Activated naive CD4-positive, alpha-beta T cell treated with anti-CD3 and anti-CD28 coated beads, Interleukin-2, amount 10 ng/mL, durations not matched to agents 7 days and 5 days (primary cell): ENCODE measurements around the gene PREX1.

Experiments
- CTCF ChIA-PET: fragments of 350-600 bp; sonication (Branson Sonifier 250); formaldehyde crosslinking; loops from one replicate; lab custom pipeline; 2021; ENCODE audit warnings: antibody characterized with exemption; lab: Charles Lee
- DNase-seq: peaks from one replicate; pipeline ENCODE4 v3.0.0-alpha.2; 2020
- H3K27ac Mint-ChIP-seq: one replicate; pipeline ENCODE4 v1.8.0; 2021; ENCODE audit warnings: mild to moderate bottlenecking, moderate library complexity, mixed read lengths
- H3K27me3 Mint-ChIP-seq: one replicate; pipeline ENCODE4 v1.8.0; 2021; ENCODE audit warnings: mild to moderate bottlenecking, mixed read lengths
- H3K36me3 Mint-ChIP-seq: one replicate; pipeline ENCODE4 v1.8.0; 2021; ENCODE audit warnings: mixed read lengths
- H3K4me1 Mint-ChIP-seq: one replicate; pipeline ENCODE4 v1.8.0; 2021; ENCODE audit warnings: mixed read lengths
- H3K4me3 Mint-ChIP-seq: one replicate; pipeline ENCODE4 v1.8.0; 2021; ENCODE audit warnings: mild to moderate bottlenecking, moderate library complexity, mixed read lengths
- H3K9me3 Mint-ChIP-seq: one replicate; pipeline ENCODE4 v1.8.0; 2021; ENCODE audit warnings: mixed read lengths

Gene PREX1

DNA sequence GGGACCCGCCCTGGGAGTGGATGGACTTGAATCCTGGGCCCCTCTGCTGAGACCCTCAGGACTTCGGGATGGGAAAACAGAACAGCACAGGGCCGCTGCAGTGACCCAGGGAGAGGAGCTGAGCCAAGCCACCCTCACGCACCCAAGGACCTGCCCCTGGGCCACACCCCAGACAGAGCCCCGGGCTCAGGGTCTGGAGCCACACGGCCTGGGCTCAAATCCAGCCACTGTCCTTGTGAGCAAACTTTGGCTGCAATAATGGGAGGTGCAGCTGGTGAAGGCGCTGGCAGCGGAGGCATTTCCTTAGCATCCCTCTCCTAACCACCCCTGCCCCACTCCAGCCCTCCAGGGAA lies 207.7 kb downstream of the PREX1 start:
- no peak for DNase-seq
- H3K36me3 Mint-ChIP-seq, result peaks cover 4% of the 10 kb centered on the region
- CTCF ChIA-PET, result interaction anchor here (0.6 to 4.4 kb wide), 39 partner anchors 8 to 1423 kb away, joined by 3 to 54 read pairs (median 3); no protein-coding TSS in a partner anchor
- H3K4me3 Mint-ChIP-seq, result no peak overlapping the region
- peaks cover 10% of the 10 kb centered on the region for H3K4me1 Mint-ChIP-seq
- no peak overlapping the region for H3K27ac Mint-ChIP-seq
- peaks cover 14% of the 10 kb centered on the region for H3K27me3 Mint-ChIP-seq
- H3K9me3 Mint-ChIP-seq, result no peaks in the 10 kb centered on the region

DNA sequence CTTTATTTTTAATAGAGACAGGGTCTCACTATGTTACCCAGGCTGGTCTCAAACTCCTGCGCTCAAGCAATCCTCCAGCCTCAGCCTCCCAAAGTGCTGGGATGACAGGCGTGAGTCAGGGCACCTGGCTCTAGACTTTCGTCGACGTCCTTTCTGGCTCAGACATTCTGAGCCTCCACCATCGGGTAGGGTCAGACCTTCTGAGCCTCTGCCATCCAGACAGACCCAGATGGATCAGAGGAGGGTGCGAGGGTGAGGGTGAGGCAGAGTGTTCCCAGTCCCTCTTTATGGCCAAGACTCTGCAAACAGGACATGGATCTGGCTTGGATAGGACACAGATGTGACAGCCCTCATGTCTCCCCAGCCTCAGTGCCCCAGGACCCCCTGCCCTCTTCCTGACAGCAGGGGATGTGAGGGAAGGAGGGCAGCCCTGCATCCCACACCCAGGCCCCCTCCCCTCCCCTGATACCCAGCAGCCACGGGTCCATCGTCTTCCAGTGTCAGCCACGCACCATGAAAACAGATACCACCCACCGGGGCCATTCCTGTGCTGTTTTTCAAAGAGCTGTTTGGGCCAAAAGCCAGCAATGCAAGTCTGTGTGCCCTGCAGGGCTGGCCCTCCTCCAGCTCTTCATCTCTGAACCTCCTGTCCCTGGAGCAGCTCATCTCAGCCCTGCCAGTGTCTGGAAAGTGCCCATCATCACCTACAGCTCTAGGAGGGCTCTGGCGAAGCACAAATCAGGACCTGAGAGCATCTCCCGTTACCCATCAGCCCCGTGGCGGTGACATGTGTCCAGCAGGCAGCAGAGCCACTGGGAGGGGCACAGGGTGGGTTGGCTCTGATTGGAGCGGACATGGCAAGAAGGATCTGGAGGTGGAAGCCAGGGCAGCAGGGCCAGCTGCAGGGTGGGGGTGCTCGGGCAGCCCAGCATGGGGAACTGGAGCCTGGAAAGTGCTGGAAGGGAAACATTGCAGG lies 208.4 kb downstream of the PREX1 start:
- no peaks in the 10 kb centered on the region for H3K9me3 Mint-ChIP-seq
- no peak for DNase-seq
- no peak overlapping the region for H3K27ac Mint-ChIP-seq
- H3K36me3 Mint-ChIP-seq, result peaks cover 2% of the 10 kb centered on the region
- H3K4me1 Mint-ChIP-seq, result peaks cover 10% of the 10 kb centered on the region
- no peak overlapping the region for H3K4me3 Mint-ChIP-seq
- CTCF ChIA-PET, result interaction anchor here (0.8 to 4.4 kb wide), 17 partner anchors 17 to 1422 kb away, joined by 3 to 54 read pairs (median 4); no protein-coding TSS in a partner anchor
- peaks cover 14% of the 10 kb centered on the region for H3K27me3 Mint-ChIP-seq

DNA sequence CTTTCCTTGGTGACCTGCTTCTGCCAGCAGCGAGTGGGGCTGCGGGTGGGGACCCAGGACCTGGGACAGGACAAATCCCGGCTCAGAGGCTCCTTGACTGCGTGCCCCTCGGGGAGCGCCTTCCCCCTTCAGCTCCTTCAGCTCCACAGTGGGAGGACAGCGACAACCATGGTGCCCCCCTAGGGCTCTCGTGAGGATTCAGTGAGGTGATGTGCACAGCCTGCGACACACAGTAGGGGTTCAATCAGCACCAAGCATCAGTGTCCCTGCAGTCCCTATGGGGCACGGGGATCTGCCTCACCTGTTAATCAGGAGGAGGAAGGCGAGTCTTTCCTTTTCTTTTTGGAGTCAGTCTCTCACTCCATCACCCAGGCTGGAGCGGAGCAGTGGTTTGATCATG lies 209.2 kb downstream of the PREX1 start:
- no peak for DNase-seq
- no peak overlapping the region for H3K4me3 Mint-ChIP-seq

DNA sequence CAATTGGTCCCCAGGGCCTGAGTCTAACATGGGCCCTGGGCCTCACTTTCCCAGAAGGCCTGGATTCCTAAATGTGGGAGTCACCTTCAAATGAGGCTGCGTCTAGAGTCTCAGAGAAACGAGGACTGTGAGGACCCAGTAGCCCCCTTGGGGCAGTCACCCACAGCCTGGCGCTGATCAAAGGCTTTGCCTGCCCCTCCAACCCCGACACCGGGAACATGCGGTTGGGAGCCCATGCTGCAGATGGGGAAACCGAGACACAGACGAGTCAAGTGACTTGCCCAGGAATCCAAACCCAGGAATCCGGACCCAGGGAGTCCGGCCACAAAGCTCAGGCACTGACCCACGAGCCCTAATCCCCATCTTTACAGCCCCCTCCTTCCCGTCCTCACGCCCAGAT lies 209.7 kb downstream of the PREX1 start:
- CTCF ChIA-PET, result interaction anchor here (1.1 to 1.7 kb wide), 2 partner anchors 893 to 940 kb away, joined by 3 to 4 read pairs; no protein-coding TSS in a partner anchor
- H3K4me1 Mint-ChIP-seq, result peaks cover 10% of the 10 kb centered on the region
- no peak overlapping the region for H3K4me3 Mint-ChIP-seq
- DNase-seq, result no peak
- no peak overlapping the region for H3K27ac Mint-ChIP-seq
- H3K36me3 Mint-ChIP-seq, result peaks cover 2% of the 10 kb centered on the region
- peaks cover 17% of the 10 kb centered on the region for H3K27me3 Mint-ChIP-seq
- H3K9me3 Mint-ChIP-seq, result no peaks in the 10 kb centered on the region

More for the DNA sequence above, 209.2 kb downstream of the PREX1 start:
- peaks cover 14% of the 10 kb centered on the region for H3K27me3 Mint-ChIP-seq
- H3K9me3 Mint-ChIP-seq, result no peaks in the 10 kb centered on the region
- H3K27ac Mint-ChIP-seq, result no peak overlapping the region
- H3K4me1 Mint-ChIP-seq, result peaks cover 10% of the 10 kb centered on the region
- H3K36me3 Mint-ChIP-seq, result peaks cover 2% of the 10 kb centered on the region
- CTCF ChIA-PET, result interaction anchor here (1.1 to 2.5 kb wide), 4 partner anchors 286 to 941 kb away, joined by 3 to 14 read pairs (median 4); no protein-coding TSS in a partner anchor

DNA sequence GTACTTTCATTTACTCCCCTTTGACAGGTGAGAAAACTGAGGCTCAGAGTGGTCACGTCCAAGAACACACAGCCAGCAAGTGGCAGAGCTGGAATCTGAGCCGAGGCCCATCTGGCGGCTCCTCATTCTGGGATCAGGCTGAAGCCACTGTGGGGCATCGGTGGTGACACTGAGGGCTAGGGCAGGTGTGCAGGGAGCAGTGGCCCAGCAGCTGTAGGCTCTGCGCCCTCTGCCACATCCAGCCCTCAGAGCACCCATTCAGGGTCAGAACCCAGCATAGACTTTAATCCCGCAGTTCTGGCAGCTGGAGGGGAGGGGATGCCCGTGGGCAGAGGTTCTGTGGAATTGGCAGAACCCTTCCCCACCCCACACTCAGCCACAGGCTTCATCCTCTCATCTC lies 210.3 kb downstream of the PREX1 start:
- H3K4me1 Mint-ChIP-seq, result peaks cover 10% of the 10 kb centered on the region
- no peak for DNase-seq
- H3K27me3 Mint-ChIP-seq, result peaks cover 17% of the 10 kb centered on the region
- H3K36me3 Mint-ChIP-seq, result no peaks in the 10 kb centered on the region
- CTCF ChIA-PET, result interaction anchor here (1.1 to 1.7 kb wide), 2 partner anchors 893 to 939 kb away, joined by 3 to 4 read pairs; no protein-coding TSS in a partner anchor
- H3K4me3 Mint-ChIP-seq, result no peak overlapping the region
- H3K27ac Mint-ChIP-seq, result no peak overlapping the region
- H3K9me3 Mint-ChIP-seq, result no peaks in the 10 kb centered on the region

DNA sequence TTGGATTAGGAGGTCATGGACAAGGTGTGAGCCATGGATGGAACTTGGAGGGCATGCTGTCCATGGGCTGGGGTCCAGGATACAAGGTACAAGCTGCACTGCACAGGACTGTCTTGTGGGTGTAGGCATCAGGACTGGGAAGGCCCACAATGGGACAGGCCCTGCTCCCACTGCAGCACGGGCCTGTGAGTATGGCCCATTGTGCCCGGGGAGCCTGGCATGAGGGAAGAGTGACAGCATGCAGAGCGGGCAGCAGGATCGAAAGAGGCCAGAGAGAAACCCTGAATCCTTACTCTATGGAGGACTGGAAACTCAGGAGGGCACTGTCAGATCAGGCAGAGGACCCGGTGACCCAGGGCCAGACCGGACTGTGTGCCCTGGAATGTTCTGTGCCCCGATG lies 211.3 kb downstream of the PREX1 start:
- H3K4me1 Mint-ChIP-seq, result peaks cover 10% of the 10 kb centered on the region
- CTCF ChIA-PET, result no interaction called here
- H3K27ac Mint-ChIP-seq, result no peak overlapping the region
- DNase-seq, result no peak
- H3K9me3 Mint-ChIP-seq, result no peaks in the 10 kb centered on the region
- no peak overlapping the region for H3K4me3 Mint-ChIP-seq
- no peaks in the 10 kb centered on the region for H3K36me3 Mint-ChIP-seq
- H3K27me3 Mint-ChIP-seq, result peaks cover 17% of the 10 kb centered on the region

DNA sequence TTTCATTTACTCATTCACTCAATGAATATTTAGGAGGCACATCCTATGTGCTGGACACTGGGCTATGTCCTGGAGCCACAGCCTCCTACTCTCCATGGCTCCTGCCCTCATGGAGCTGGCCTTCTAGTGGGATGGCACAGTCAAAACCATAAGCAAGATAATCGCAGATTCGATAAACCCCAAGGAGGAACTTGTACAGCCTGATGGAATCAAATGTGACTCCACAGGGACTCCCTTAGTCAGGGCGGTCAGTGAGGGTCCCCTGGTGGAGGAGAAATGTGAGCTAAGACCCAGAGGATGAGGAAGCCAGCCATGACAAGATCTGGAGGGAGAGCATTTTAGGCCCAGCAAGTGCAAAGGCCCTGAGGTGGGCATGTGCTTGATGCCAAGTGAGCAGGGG lies 211.9 kb downstream of the PREX1 start:
- no peak for DNase-seq
- Mint-ChIP-seq H3K36me3 (no peaks in the 10 kb centered on the region), H3K27ac (no peak overlapping the region), H3K4me3 (no peak overlapping the region), H3K9me3 (no peaks in the 10 kb centered on the region), H3K4me1 (peaks cover 5% of the 10 kb centered on the region), H3K27me3 (peaks cover 17% of the 10 kb centered on the region)
- CTCF ChIA-PET, result no interaction called here

DNA sequence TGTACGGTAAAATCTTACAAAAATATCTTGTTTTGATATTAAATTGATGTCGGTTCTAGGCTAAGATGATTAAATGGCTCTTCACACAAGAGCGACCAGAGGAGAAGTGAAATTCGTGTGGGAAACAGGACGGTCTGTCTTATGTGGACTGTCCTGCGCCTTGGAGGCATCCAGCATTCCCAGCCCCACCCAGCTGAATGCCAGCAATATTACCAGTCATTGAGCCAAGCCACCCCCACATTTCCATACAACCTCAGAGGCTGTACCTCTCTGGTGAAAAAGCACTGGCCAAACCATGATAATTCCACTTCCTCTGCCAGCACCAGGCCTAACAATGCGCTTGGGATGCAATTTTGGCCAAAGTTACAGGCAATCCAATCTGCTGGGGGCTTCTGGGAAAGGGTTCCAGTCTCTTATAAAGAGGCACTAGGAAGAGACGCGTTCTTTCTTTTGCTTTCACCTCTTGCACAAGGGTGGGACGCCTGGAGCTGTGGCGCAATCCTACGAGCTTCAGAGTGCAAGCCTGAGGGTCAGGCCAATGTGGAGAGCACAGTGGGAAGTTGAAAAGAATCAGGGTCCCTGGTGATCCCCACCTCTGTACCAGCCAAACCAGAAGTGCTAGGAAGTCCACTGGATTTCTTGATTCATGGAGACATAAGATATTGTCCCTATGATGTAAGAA lies 213.1 kb downstream of the PREX1 start:
- H3K36me3 Mint-ChIP-seq, result no peaks in the 10 kb centered on the region
- H3K27ac Mint-ChIP-seq, result no peak overlapping the region
- H3K4me3 Mint-ChIP-seq, result no peak overlapping the region
- CTCF ChIA-PET, result no interaction called here
- H3K9me3 Mint-ChIP-seq, result no peaks in the 10 kb centered on the region
- H3K4me1 Mint-ChIP-seq, result no peaks in the 10 kb centered on the region
- DNase-seq, result no peak
- H3K27me3 Mint-ChIP-seq, result peaks cover 14% of the 10 kb centered on the region

DNA sequence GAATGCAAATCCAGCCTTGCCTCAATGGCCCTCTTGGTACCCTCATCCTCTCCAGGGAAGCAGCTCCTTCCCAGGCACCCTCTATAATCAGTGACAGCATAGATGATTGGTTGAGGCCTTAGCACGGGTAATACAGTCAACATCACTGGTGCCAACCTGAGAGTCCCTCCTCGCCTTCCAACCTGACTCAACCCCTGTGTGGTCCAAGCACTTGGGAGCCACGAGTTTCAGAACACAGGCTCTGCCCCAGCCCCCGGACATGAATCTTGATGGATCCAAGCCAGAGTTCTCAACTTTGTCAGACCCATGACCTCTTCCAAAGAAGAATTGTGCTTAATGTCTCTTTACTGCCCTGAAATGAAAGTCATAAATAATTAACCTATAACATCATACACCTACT lies 213.9 kb downstream of the PREX1 start:
- DNase-seq, result peak; percentile 16
- Mint-ChIP-seq H3K27me3 (peaks cover 9% of the 10 kb centered on the region), H3K9me3 (no peaks in the 10 kb centered on the region), H3K27ac (no peak overlapping the region), H3K4me1 (no peaks in the 10 kb centered on the region), H3K36me3 (no peaks in the 10 kb centered on the region), H3K4me3 (no peak overlapping the region)
- CTCF ChIA-PET, result interaction anchor here (1.3 kb wide), 1 partner anchor 889 kb away, joined by 3 read pairs; no protein-coding TSS in a partner anchor

DNA sequence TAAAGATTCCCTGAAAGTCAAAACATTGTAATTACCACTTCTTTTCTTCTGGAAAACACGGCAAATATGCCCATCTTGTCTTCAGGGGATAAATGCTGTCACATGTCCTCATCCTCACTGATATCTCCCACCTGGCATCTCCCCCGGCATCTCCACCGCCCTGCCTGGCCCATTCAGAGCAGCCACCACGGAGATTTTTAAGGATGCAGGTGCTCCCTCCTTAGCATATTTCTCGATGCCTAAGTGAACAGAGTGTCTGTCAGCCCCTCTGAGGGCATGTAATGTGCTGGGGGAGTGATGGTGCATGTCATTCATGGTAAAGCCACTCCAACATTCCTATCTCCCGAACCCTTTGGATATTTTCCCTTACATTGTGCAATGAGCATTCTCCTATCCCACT lies 215.5 kb downstream of the PREX1 start:
- Mint-ChIP-seq H3K27ac (no peak overlapping the region), H3K4me1 (no peaks in the 10 kb centered on the region), H3K36me3 (no peaks in the 10 kb centered on the region), H3K27me3 (peaks cover 13% of the 10 kb centered on the region), H3K9me3 (no peaks in the 10 kb centered on the region), H3K4me3 (no peak overlapping the region)
- CTCF ChIA-PET, result interaction anchor here (1.3 kb wide), 1 partner anchor 8 kb away, joined by 3 read pairs; no protein-coding TSS in a partner anchor
- peak; percentile 12 for DNase-seq

DNA sequence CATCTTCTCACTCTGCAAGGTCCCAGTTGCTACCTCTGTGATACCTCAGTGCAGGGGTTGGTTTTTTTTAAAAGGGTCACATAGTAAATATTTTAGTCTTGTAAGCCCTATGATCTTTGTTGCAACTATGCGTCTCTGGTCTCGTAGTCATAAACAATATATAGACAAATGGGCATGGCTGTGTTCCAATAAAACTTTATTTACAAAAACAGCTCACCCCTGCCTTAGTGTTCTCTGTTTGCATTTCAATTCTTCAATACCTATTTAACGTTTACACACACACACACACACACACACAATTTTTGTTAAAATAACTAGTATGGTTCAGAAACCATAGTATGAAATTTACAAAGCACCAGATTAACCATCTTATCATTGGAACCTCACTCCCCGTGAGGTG lies 216.8 kb downstream of the PREX1 start:
- no peaks in the 10 kb centered on the region for H3K9me3 Mint-ChIP-seq
- CTCF ChIA-PET, result interaction anchor here (1.3 to 2.4 kb wide), 2 partner anchors 9 kb away, joined by 3 to 9 read pairs; no protein-coding TSS in a partner anchor
- no peak overlapping the region for H3K27ac Mint-ChIP-seq
- peaks cover 17% of the 10 kb centered on the region for H3K27me3 Mint-ChIP-seq
- no peak overlapping the region for H3K4me3 Mint-ChIP-seq
- DNase-seq, result no peak
- no peaks in the 10 kb centered on the region for H3K4me1 Mint-ChIP-seq
- H3K36me3 Mint-ChIP-seq, result no peaks in the 10 kb centered on the region

DNA sequence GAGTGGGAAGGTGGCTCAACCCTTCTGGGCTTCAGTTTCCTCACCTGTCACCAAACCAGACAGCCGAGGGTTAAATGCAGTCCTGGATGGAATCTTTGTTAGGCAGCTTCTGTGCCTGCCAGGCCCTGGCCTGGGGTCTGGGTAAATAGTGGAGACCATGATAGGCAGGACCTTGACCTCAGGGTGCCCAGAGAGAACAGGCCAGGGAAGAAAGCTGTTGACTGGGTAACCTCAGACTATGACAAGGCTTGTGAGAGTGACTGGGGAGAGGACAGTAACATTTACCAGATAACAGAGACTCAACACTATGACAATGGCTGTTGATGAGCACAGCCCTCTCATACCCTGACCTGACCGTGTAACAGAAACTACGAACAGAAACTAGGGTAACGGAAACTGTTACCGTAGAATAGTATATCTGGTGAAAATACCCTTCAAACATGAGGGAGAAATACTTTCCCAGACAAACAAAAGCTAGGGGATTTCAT lies 218.3 kb downstream of the PREX1 start:
- Mint-ChIP-seq H3K27me3 (peaks cover 17% of the 10 kb centered on the region), H3K27ac (no peak overlapping the region), H3K4me3 (no peak overlapping the region), H3K9me3 (no peaks in the 10 kb centered on the region), H3K36me3 (no peaks in the 10 kb centered on the region), H3K4me1 (no peaks in the 10 kb centered on the region)
- CTCF ChIA-PET, result interaction anchor here (2.4 kb wide), 1 partner anchor 11 kb away, joined by 9 read pairs; no protein-coding TSS in a partner anchor
- peak; percentile 14 for DNase-seq

DNA sequence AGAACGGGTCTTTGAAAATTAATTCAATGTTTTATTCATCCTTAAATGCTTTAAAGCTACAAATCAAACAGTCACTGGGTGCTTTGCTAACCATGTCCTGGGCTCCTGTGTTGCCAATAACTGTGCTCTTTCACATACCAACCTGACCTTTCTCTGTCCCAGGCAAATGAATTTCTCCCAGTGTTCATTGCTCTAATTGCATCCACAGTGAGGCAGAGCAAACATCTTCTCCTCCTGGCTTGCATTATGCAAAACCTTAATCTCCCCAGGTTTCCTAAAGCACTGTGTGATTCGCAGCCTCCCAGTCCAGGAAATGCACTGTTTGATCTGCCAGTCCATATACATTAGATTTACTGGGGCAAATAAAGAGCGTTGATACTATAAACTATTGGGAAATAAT lies 219.0 kb downstream of the PREX1 start:
- Mint-ChIP-seq H3K4me1 (no peaks in the 10 kb centered on the region), H3K27ac (no peak overlapping the region), H3K27me3 (peaks cover 17% of the 10 kb centered on the region), H3K36me3 (no peaks in the 10 kb centered on the region), H3K4me3 (no peak overlapping the region), H3K9me3 (no peaks in the 10 kb centered on the region)
- DNase-seq, result no peak
- CTCF ChIA-PET, result interaction anchor here (2.4 kb wide), 1 partner anchor 12 kb away, joined by 9 read pairs; no protein-coding TSS in a partner anchor

DNA sequence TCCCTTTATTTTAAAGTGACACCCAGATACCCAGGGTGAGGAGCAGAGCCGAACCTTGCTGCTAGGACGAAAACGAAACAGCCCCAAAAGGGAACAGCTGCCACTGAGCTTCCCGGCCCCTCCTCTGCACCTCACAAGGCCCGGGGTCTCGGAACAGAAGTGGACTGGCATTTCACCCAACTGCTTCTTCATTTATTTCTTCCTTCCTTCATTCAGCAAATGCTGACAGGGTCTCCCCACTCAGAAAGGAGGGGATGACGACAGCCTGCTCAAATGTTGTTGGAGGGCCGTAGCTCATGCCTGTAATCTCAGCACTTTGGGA lies 220.3 kb downstream of the PREX1 start:
- CTCF ChIA-PET, result no interaction called here

More for the DNA sequence above, 220.3 kb downstream of the PREX1 start:
- Mint-ChIP-seq H3K9me3 (no peaks in the 10 kb centered on the region), H3K27me3 (peaks cover 14% of the 10 kb centered on the region), H3K36me3 (no peaks in the 10 kb centered on the region), H3K4me3 (no peak overlapping the region), H3K27ac (no peak overlapping the region), H3K4me1 (no peaks in the 10 kb centered on the region)
- peak; percentile 3 for DNase-seq
